GM18499 (cell line): ENCODE data around the gene CCDC183.
"Not testable (repeated sequence)": the region's sequence is repeated elsewhere in the genome, so short reads cannot be mapped to it uniquely, and the experiment has no call there.

Experiments
- ATAC-seq: cut with Tn5 transposase; IDR thresholded peaks from one replicate; pipeline ENCODE4 v1.9.1; 2021; ENCODE audit warnings: moderate number of reproducible peaks; ENCODE audit not compliant: insufficient read depth, unreplicated experiment

The CCDC183 gene

GRCh38 chr9:136837146-136837855 lies 41.2 kb downstream of the CCDC183 start:
- ATAC-seq, result no peak

GRCh38 chr9:136837856-136838277 lies 41.7 kb downstream of the CCDC183 start:
- ATAC-seq, result not testable (repeated sequence)

- ATAC-seq, result no peak
Measured at GRCh38 chr9:136838314-136839228, 42.4 kb downstream of the CCDC183 start.

GRCh38 chr9:136839229-136840139 lies 43.3 kb downstream of the CCDC183 start:
- ATAC-seq, result no peak

GRCh38 chr9:136840140-136840876 lies 44.2 kb downstream of the CCDC183 start:
- no peak for ATAC-seq

GRCh38 chr9:136840877-136841645 lies 44.9 kb downstream of the CCDC183 start:
- no peak for ATAC-seq

GRCh38 chr9:136841646-136842379 lies 45.7 kb downstream of the CCDC183 start:
- ATAC-seq, result not testable (repeated sequence)

GRCh38 chr9:136842380-136842948 lies 46.3 kb downstream of the CCDC183 start, which contains the start of gene AJM1:
TSS of gene AJM1 (plus strand) at chr9:136842478. CDS start at chr9:136844415, 1,937 bp downstream.
- not testable (repeated sequence) for ATAC-seq

- ATAC-seq, result not testable (repeated sequence)
Measured at GRCh38 chr9:136843159-136843800, 47.1 kb downstream of the CCDC183 start.

GRCh38 chr9:136843801-136844740 lies 47.9 kb downstream of the CCDC183 start:
- not testable (repeated sequence) for ATAC-seq

GRCh38 chr9:136844761-136845464 lies 48.8 kb downstream of the CCDC183 start:
- ATAC-seq, result no peak

- ATAC-seq, result no peak
Measured at GRCh38 chr9:136845465-136846260, 49.5 kb downstream of the CCDC183 start.

- ATAC-seq, result no peak
Measured at GRCh38 chr9:136846376-136847087, 50.4 kb downstream of the CCDC183 start.
